HG02970 (cell line): ENCODE results near the gene STK32C.
"Not testable (repeated sequence)": the region's sequence is repeated elsewhere in the genome, so short reads cannot be mapped to it uniquely, and the experiment has no call there.

Source experiments
- ATAC-seq: cut with Tn5 transposase; IDR thresholded peaks from one replicate; pipeline ENCODE4 v1.9.1; 2021; ENCODE audit warnings: mild to moderate bottlenecking, moderate library complexity, moderate number of reproducible peaks; ENCODE audit not compliant: unreplicated experiment, low FRiP score

Gene STK32C

GRCh38 chr10:132270256-132270655, 37.5 kb downstream of the STK32C start:
- ATAC-seq: no peak

GRCh38 chr10:132269266-132270230, 38.2 kb downstream of the STK32C start:
- no peak for ATAC-seq

- not testable (repeated sequence) for ATAC-seq
Observed at GRCh38 chr10:132267916-132268315, 39.8 kb downstream of the STK32C start.

- ATAC-seq: no peak
Observed at GRCh38 chr10:132266594-132267161, 41.1 kb downstream of the STK32C start.

- ATAC-seq: no peak
Observed at GRCh38 chr10:132265890-132266496, 41.8 kb downstream of the STK32C start.

GRCh38 chr10:132264966-132265889, 42.5 kb downstream of the STK32C start:
- ATAC-seq: no peak

GRCh38 chr10:132264306-132264950, 43.3 kb downstream of the STK32C start:
- ATAC-seq: no peak

- ATAC-seq: no peak
Observed at GRCh38 chr10:132263866-132264265, 43.9 kb downstream of the STK32C start.

- no peak for ATAC-seq
Observed at GRCh38 chr10:132259702-132260482, 47.9 kb downstream of the STK32C start.

GRCh38 chr10:132258423-132258822, 49.3 kb downstream of the STK32C start:
- no peak for ATAC-seq

GRCh38 chr10:132257907-132258306, 49.8 kb downstream of the STK32C start:
- no peak for ATAC-seq

GRCh38 chr10:132257271-132257670, 50.5 kb downstream of the STK32C start:
- ATAC-seq: no peak

- no peak for ATAC-seq
Observed at GRCh38 chr10:132256866-132257265, 50.9 kb downstream of the STK32C start.

GRCh38 chr10:132255489-132256344, 52.0 kb downstream of the STK32C start:
- no peak for ATAC-seq

- ATAC-seq: no peak
Observed at GRCh38 chr10:132254841-132255240, 52.9 kb downstream of the STK32C start.

- ATAC-seq: no peak
Observed at GRCh38 chr10:132253092-132253687, 54.6 kb downstream of the STK32C start.

- ATAC-seq: no peak
Observed at GRCh38 chr10:132252412-132252811, 55.3 kb downstream of the STK32C start.

- ATAC-seq: no peak
Observed at GRCh38 chr10:132251928-132252327, 55.8 kb downstream of the STK32C start.
